ENCODE data around the gene SOX12.

GRCh38 chr20:309306-309840 lies 16.0 kb upstream of the SOX12 start:
- no peak for TF ChIP-seq CTCF (IDR thresholded peaks at IDR 0.05)
- TF ChIP-seq POLR2AphosphoS5 (IDR thresholded peaks at IDR 0.05) = no peak
- no peak for TF ChIP-seq POLR2A (IDR thresholded peaks at IDR 0.05)

All from breast epithelium (tissue), 3 donors.